Gastroesophageal sphincter (tissue), 4 donors: ENCODE measurements around the gene FFAR2. TPM values are rescaled to one million over a fixed set of nuclear protein-coding genes. Genes with fewer than 3 reads are reported as not detected.

ENCODE experiments used
- ATAC-seq: fragments of 150-250 bp; one replicate; pipeline ENCODE4 v1.9.1; 2016; ENCODE audit warnings: mild to moderate bottlenecking, moderate library complexity
- H3K27ac ChIP-seq, 4 donors: fragments of 200-600 bp; sonication (generic) in 3 of 4; 1 replicate in 3 of 4; 2 replicates in 1 of 4; pipeline ENCODE4 v1.5.1; 2016 to 2019
- H3K27me3 ChIP-seq: fragments of 200-600 bp; sonication (generic); one replicate; pipeline ENCODE4 v1.5.1; 2019
- H3K36me3 ChIP-seq, 2 donors: fragments of 200-600 bp; sonication (generic); one replicate each; pipeline ENCODE4 v1.5.1; 2019; ENCODE audit warnings: control low read depth in 1 of 2
- H3K4me1 ChIP-seq, 3 donors: fragments of 200-600 bp; sonication (generic); 1 replicate in 2 of 3; 2 replicates in 1 of 3; pipeline ENCODE4 v1.5.1; 2016 to 2019; ENCODE audit warnings: control low read depth in 2 of 3
- H3K4me3 ChIP-seq, 2 donors: fragments of 200-600 bp; sonication (generic); one replicate each; pipeline ENCODE4 v1.5.1; 2019; ENCODE audit warnings: mild to moderate bottlenecking in 1 of 2, moderate library complexity in 1 of 2
- H3K9me3 ChIP-seq, 3 donors: fragments of 200-600 bp; sonication (generic); one replicate each; pipeline ENCODE4 v1.5.1; 2017 to 2019; ENCODE audit warnings: control low read depth in 2 of 3
- EP300 ChIP-seq: sonication (generic); formaldehyde crosslinking; IDR thresholded peaks from one replicate; pipeline ENCODE4 v1.6.1; 2017; ENCODE audit warnings: antibody characterized with exemption, mild to moderate bottlenecking
- POLR2A ChIP-seq, 2 donors: fragments of 450-650 bp; IDR thresholded peaks; one replicate each; pipeline ENCODE4 v1.6.1; 2017; ENCODE audit warnings: antibody characterized with exemption in 2 of 2, mild to moderate bottlenecking in 2 of 2, moderate library complexity in 1 of 2
- POLR2AphosphoS5 ChIP-seq: sonication (generic); formaldehyde crosslinking; IDR thresholded peaks from one replicate; pipeline ENCODE4 v1.6.1; 2017; ENCODE audit warnings: antibody characterized with exemption
- WGBS, 2 donors: methylation state at CpG; one replicate each; pipeline ENCODE4 v1.1.5; 2018; ENCODE audit warnings: low coverage in 1 of 2; 5-methylcytosine and 5-hydroxymethylcytosine counted together
- total RNA-seq, 4 donors: library from RNA; depleted of rRNA; stranded (reverse); fragments of >200 nt; gene quantifications; one replicate each; pipeline ENCODE4 v1.1.0, GENCODE V29; 2016
- TF ChIP-seq, protein P1 (sequence below), 4 experiments: fragments of 200-600 bp in 2 of 4; fragments of 450-650 bp in 2 of 4; sonication (generic) in 1 of 4; IDR thresholded peaks; one replicate each; pipeline ENCODE4 v1.5.1; 2017 to 2019; ENCODE audit warnings: antibody characterized with exemption in 4 of 4, mild to moderate bottlenecking in 2 of 4, moderate library complexity in 2 of 4

FFAR2 gene
- total RNA-seq, 4 donors from 2014 or later, result 0.35 to 1.3 TPM; not detected in 2

DNA sequence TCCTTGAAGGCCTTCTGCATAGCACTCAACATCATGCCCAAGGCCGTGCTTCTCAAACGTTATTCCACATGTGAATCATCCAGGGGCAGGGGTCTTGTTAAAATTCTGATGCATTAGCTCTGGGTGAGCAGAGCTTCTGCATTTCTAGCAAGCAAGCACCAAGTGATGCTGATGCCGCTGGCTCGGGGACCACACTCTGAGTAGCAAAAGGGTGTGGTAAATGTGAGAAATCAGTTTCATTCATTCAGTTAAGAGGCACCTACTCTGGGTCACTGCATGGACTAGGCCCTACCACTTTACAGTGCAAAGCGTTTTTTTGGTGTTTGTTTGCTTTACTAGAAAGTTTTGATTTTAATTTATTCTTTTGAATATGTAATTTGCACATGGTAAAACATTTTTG is 35.0 kb downstream of the FFAR2 start:
- Histone ChIP-seq H3K27ac (no peak overlapping the region), H3K27me3 (peaks cover 14% of the 10 kb centered on the region), H3K4me1 (no peaks in the 10 kb centered on the region), H3K36me3 (no peaks in the 10 kb centered on the region), H3K4me3 (no peak overlapping the region), H3K9me3 (no peaks in the 10 kb centered on the region)
- TF ChIP-seq POLR2A (IDR thresholded peaks at IDR 0.05) (no peak), POLR2AphosphoS5 (no peak), EP300 (no peak)
- TF ChIP-seq, protein P1, sequence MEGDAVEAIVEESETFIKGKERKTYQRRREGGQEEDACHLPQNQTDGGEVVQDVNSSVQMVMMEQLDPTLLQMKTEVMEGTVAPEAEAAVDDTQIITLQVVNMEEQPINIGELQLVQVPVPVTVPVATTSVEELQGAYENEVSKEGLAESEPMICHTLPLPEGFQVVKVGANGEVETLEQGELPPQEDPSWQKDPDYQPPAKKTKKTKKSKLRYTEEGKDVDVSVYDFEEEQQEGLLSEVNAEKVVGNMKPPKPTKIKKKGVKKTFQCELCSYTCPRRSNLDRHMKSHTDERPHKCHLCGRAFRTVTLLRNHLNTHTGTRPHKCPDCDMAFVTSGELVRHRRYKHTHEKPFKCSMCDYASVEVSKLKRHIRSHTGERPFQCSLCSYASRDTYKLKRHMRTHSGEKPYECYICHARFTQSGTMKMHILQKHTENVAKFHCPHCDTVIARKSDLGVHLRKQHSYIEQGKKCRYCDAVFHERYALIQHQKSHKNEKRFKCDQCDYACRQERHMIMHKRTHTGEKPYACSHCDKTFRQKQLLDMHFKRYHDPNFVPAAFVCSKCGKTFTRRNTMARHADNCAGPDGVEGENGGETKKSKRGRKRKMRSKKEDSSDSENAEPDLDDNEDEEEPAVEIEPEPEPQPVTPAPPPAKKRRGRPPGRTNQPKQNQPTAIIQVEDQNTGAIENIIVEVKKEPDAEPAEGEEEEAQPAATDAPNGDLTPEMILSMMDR (IDR thresholded peaks at IDR 0.05), result no peak
- 65 to 69% methylated on average over 1 to 5 of the region's 5 CpGs for WGBS, 2 donors
- no peak for ATAC-seq

DNA sequence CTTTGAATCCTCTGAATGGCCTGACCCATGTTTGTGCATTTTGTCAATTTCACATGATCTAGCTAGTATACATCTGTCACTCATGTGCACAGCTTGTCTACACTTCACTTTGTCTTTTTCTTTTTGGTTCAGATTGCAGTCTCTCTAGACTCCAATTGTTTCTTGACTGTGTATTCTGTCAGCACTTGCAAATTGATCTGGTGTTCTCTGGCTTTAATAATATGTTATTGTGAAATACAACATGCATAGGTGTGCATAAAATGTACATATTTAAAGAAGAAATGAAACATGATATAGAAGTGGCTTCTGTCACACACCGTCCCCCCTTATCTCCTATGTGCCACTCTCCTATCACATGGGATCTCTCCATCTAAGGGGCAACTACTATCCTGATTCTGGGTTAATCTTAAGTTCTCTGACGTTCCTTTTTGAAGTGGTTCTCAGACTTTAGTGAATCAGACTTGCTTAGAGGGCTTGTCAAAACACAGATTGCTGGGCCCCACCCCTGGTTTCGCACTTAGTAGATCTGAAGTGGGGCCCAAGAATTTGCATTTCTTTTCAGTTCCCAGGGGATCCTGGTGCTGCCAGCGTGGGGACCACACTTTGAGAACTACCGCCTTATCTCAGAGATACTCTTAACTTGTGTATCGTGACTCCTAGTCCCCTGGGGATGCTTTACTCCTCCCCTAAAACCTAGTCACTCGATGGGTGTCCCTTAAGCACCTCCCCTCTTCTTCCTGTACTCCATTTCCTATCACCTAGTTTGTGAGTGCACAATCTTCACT is 36.4 kb downstream of the FFAR2 start:
- no peaks in the 10 kb centered on the region for H3K36me3 ChIP-seq
- no peak overlapping the region for H3K4me3 ChIP-seq
- TF ChIP-seq EP300, result no peak
- TF ChIP-seq POLR2AphosphoS5, result no peak
- no peak for TF ChIP-seq POLR2A (IDR thresholded peaks at IDR 0.05)
- TF ChIP-seq, protein P1 (IDR thresholded peaks at IDR 0.05), result no peak
- H3K9me3 ChIP-seq, result no peaks in the 10 kb centered on the region
- ATAC-seq, result no peak
- peaks cover 27% of the 10 kb centered on the region for H3K27me3 ChIP-seq
- H3K27ac ChIP-seq, result no peak overlapping the region
- WGBS, 2 donors, result 48 to 55% methylated on average over 6 to 7 of the region's 7 CpGs
- H3K4me1 ChIP-seq, result no peaks in the 10 kb centered on the region

DNA sequence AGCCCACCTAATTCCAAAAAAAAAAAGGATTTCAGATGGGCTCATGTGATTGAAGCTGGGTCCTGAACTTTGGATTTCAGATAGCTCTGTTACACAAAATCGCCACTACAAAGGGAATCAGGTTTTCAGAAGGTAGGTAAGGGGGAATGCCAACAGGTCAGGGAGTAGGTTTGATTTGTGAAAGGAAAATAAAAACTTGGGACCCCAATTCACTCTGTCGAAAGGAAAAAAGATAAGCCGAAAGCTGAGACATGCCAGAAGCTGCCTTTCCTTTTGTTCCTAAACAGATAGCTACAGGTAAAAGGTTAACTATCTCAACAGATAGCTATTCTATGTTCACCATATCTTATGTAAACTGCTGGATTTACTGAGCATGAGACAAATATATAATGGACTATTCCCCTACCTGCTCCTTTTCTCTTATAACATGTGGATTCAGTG is 38.2 kb downstream of the FFAR2 start:
- 59 to 60% methylated on average over 3 of the region's 3 CpGs for WGBS, 2 donors
- no peak for ATAC-seq
- H3K4me3 ChIP-seq, result no peak overlapping the region
- H3K36me3 ChIP-seq, result no peaks in the 10 kb centered on the region
- no peak for TF ChIP-seq POLR2A (IDR thresholded peaks at IDR 0.05)
- TF ChIP-seq, protein P1 (IDR thresholded peaks at IDR 0.05), result no peak
- TF ChIP-seq POLR2AphosphoS5, result no peak
- TF ChIP-seq EP300, result no peak
- no peaks in the 10 kb centered on the region for H3K9me3 ChIP-seq
- no peak overlapping the region for H3K27ac ChIP-seq
- peaks cover 40% of the 10 kb centered on the region for H3K27me3 ChIP-seq
- H3K4me1 ChIP-seq, result no peaks in the 10 kb centered on the region

DNA sequence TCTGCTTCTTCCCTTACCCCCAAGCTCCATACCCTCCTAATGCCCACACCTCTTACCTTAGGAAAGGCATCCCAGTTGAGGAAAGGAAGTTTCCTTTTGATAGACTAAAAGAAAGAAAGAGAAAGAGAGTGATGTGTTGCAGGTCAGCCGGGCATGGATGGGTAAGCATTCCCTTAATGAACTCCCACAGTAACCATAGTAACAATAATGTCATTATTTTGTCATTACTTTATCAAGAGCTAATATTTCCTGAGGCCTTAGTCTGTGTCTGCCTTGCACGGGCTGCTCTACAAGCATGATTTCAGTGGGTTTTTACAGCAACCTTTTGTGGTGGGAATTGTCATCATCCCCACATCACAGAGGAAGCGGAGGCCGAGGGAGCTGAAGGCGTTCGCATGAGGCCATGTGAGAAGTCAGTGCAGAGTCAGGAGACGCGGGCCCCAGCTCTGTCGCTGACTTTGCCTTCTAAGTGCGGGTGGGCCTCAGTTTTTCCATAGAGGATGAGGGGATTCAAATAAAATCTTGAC is 39.7 kb downstream of the FFAR2 start:
- H3K27me3 ChIP-seq, result peaks cover 54% of the 10 kb centered on the region
- ATAC-seq, result no peak
- 80% methylated on average over 1 to 9 of the region's 10 CpGs for WGBS, 2 donors
- no peak overlapping the region for H3K4me3 ChIP-seq
- H3K27ac ChIP-seq, result no peak overlapping the region
- TF ChIP-seq POLR2A (IDR thresholded peaks at IDR 0.05) (no peak), EP300 (no peak), POLR2AphosphoS5 (no peak)
- TF ChIP-seq, protein P1 (IDR thresholded peaks at IDR 0.05), result no peak
- no peaks in the 10 kb centered on the region for H3K4me1 ChIP-seq
- H3K9me3 ChIP-seq, result no peaks in the 10 kb centered on the region
- no peaks in the 10 kb centered on the region for H3K36me3 ChIP-seq

DNA sequence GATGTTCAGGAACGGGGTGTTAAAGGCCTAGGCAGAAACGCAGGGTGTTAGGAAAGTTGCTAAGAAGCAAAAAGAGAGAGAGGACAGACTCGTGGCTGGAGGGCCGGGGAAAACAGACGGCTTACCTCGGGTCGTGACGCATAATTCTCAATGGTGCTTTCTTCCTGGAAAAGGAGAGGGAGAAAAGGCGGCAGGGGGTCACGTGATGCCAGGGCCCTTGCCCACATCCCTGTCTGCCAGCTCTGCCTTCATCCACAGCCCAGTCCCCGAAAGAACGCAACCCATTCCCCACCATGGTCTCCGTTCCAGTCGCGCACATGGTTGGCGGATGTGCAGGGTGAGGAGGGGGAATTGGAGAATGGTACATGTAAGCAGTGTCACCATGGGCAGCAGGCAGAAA is 40.6 kb downstream of the FFAR2 start:
- no peak for ATAC-seq
- H3K27me3 ChIP-seq, result peaks cover 62% of the 10 kb centered on the region
- H3K4me1 ChIP-seq, result no peaks in the 10 kb centered on the region
- H3K36me3 ChIP-seq, result no peaks in the 10 kb centered on the region
- TF ChIP-seq, protein P1 (IDR thresholded peaks at IDR 0.05), result no peak
- TF ChIP-seq POLR2A (IDR thresholded peaks at IDR 0.05) (no peak), POLR2AphosphoS5 (no peak)
- 62 to 78% methylated on average over 8 to 14 of the region's 16 CpGs for WGBS, 2 donors
- H3K9me3 ChIP-seq, result no peaks in the 10 kb centered on the region
- no peak overlapping the region for H3K4me3 ChIP-seq
- no peak overlapping the region for H3K27ac ChIP-seq
